GM18951 (cell line): ENCODE data around the gene LRPAP1.
"Not testable (repeated sequence)": the region's sequence is repeated elsewhere in the genome, so short reads cannot be mapped to it uniquely, and the experiment has no call there.

Experiments
- POLR2A ChIP-seq: IDR thresholded peaks from 4 replicates; pipeline ENCODE4 v1.6.1; 2011; ENCODE audit warnings: mild to moderate bottlenecking; ENCODE audit not compliant: insufficient read length, insufficient read depth; ENCODE audit errors: extremely low read depth
- in situ Hi-C: fragments of 300-500 bp; cut with MboI; formaldehyde crosslinking; loops from one replicate; pipeline ENCODE4 v1.12.0; 2022; ENCODE audit warnings: low sequenced_read_pairs, mixed read lengths, inconsistent platforms; ENCODE audit not compliant: unreplicated experiment

The LRPAP1 gene

GRCh38 chr4:3463556-3464348 is 68.5 kb downstream of the LRPAP1 start:
- in situ Hi-C loops, result no loop called here

GRCh38 chr4:3462790-3463415 is 69.3 kb downstream of the LRPAP1 start, which contains the start of gene DOK7:
Gene DOK7, plus strand, starts transcription at chr4:3463306. Its CDS starts 70 bp downstream, at chr4:3463376.
- in situ Hi-C loops, result no loop called here
- TF ChIP-seq POLR2A, result no peak

More at GRCh38 chr4:3463556-3464348, 68.5 kb downstream of the LRPAP1 start:
- no peak for TF ChIP-seq POLR2A

- TF ChIP-seq POLR2A, result no peak
These were observed 69.9 kb downstream of the LRPAP1 start for GRCh38 chr4:3462321-3462789.

GRCh38 chr4:3461515-3462291 is 70.5 kb downstream of the LRPAP1 start:
- TF ChIP-seq POLR2A, result no peak
- in situ Hi-C loops, result no loop called here

More at GRCh38 chr4:3462321-3462789, 69.9 kb downstream of the LRPAP1 start:
- in situ Hi-C loops, result no loop called here

GRCh38 chr4:3460926-3461325 is 71.3 kb downstream of the LRPAP1 start:
- no peak for TF ChIP-seq POLR2A
- in situ Hi-C loops, result no loop called here

GRCh38 chr4:3459156-3459555 is 73.1 kb downstream of the LRPAP1 start:
- in situ Hi-C loops, result not testable (repeated sequence)

GRCh38 chr4:3458371-3458770 is 73.9 kb downstream of the LRPAP1 start:
- in situ Hi-C loops, result no loop called here
- TF ChIP-seq POLR2A, result no peak

GRCh38 chr4:3455596-3455995 is 76.6 kb downstream of the LRPAP1 start:
- in situ Hi-C loops, result not testable (repeated sequence)
